Thoracic aorta (tissue), 2 donors: Measurements from ENCODE around the gene FIGNL1. TPM values are rescaled to one million over a fixed set of nuclear protein-coding genes. Genes with fewer than 3 reads are reported as not detected.

Experiments used
- ATAC-seq: fragments of 150-250 bp; one replicate; pipeline ENCODE4 v1.8.0; 2017; ENCODE audit warnings: low read depth; ENCODE audit not compliant: insufficient number of reproducible peaks, low FRiP score
- DNase-seq: peaks from one replicate; pipeline ENCODE4 v3.0.0-alpha.2; 2020; ENCODE audit warnings: low spot score
- H3K27ac ChIP-seq, 2 donors: fragments of 200-600 bp; sonication (generic); 1 replicate in 1 of 2; 2 replicates in 1 of 2; pipeline ENCODE4 v1.5.1; 2016; ENCODE audit warnings: mild to moderate bottlenecking in 2 of 2, moderate library complexity in 2 of 2
- H3K27me3 ChIP-seq: fragments of 200-600 bp; sonication (generic); replicated peaks from 2 replicates; pipeline ENCODE4 v1.6.0; 2016; ENCODE audit warnings: mild to moderate bottlenecking; ENCODE audit not compliant: insufficient read depth
- H3K36me3 ChIP-seq: fragments of 200-600 bp; sonication (generic); one replicate; pipeline ENCODE4 v1.5.1; 2016
- H3K4me1 ChIP-seq, 2 donors: fragments of 200-600 bp; sonication (generic); 1 replicate in 1 of 2; 2 replicates in 1 of 2; pipeline versions ENCODE4 v1.5.1 to v1.6.0; 2016; ENCODE audit warnings: low read depth in 2 of 2, mild to moderate bottlenecking in 1 of 2; ENCODE audit not compliant: control insufficient read depth in 1 of 2
- H3K4me3 ChIP-seq: fragments of 200-600 bp; sonication (generic); 2 replicates; pipeline ENCODE4 v1.5.1; 2016; ENCODE audit warnings: mild to moderate bottlenecking
- H3K9me3 ChIP-seq: fragments of 200-600 bp; sonication (generic); 2 replicates; pipeline ENCODE4 v1.5.1; 2016
- CTCF ChIP-seq: fragments of 200-600 bp; sonication (generic); IDR thresholded peaks from one replicate; pipeline ENCODE4 v1.5.1; 2019; ENCODE audit warnings: antibody characterized with exemption
- total RNA-seq, 2 donors: library from RNA; depleted of rRNA; stranded (reverse); fragments of >200 nt; gene quantifications; one replicate each; pipeline versions ENCODE4 v1.1.0 to v1.2.3, GENCODE V29; 2016

Gene FIGNL1
- total RNA-seq, 2 donors from 2014 or later = 2.7 to 4.7 TPM

DNA sequence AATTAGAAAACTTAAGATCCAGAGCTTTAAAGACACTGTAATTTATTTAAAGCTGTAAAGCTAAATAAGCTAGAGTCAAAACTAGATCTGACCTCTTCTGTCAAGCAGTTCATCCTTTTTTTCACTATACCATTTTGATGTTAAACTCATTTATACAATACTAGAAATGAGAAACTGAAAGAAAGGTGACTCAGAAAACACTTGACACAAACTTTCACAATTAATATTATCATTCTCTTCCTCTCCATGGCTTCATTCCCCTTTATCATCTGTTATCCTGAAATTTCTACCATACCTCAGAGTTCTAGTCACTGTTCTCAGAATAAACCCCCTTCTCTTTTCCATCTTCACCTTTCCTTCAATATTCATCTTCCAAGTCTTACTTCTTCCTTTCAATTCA, 1.3 kb downstream of the FIGNL1 start:
- H3K27ac ChIP-seq = no peak overlapping the region
- no peak for DNase-seq
- no peaks in the 10 kb centered on the region for H3K27me3 ChIP-seq
- no peak for ATAC-seq
- no peak for TF ChIP-seq CTCF
- no peaks in the 10 kb centered on the region for H3K9me3 ChIP-seq
- H3K36me3 ChIP-seq = no peaks in the 10 kb centered on the region
- H3K4me3 ChIP-seq = no peak overlapping the region
- H3K4me1 ChIP-seq = peaks cover 4 to 12% of the 10 kb centered on the region in 2 donors

GRCh38 chr7:50446542-50446960, 3.6 kb downstream of the FIGNL1 start:
- DNase-seq (no peak), ATAC-seq (no peak)
- no peak for TF ChIP-seq CTCF
- Histone ChIP-seq H3K36me3 (no peaks in the 10 kb centered on the region), H3K4me3 (no peak overlapping the region), H3K9me3 (no peaks in the 10 kb centered on the region), H3K27ac (no peak overlapping the region), H3K27me3 (no peaks in the 10 kb centered on the region), H3K4me1 (peaks cover 4 to 12% of the 10 kb centered on the region in 2 donors)

GRCh38 chr7:50436133-50436806, 13.9 kb downstream of the FIGNL1 start:
- Histone ChIP-seq H3K27me3 (no peaks in the 10 kb centered on the region), H3K4me1 (no peaks in the 10 kb centered on the region), H3K4me3 (no peak overlapping the region), H3K27ac (no peak overlapping the region), H3K9me3 (no peaks in the 10 kb centered on the region), H3K36me3 (peaks cover 3% of the 10 kb centered on the region)
- DNase-seq (no peak), ATAC-seq (no peak)
- no peak for TF ChIP-seq CTCF

DNA sequence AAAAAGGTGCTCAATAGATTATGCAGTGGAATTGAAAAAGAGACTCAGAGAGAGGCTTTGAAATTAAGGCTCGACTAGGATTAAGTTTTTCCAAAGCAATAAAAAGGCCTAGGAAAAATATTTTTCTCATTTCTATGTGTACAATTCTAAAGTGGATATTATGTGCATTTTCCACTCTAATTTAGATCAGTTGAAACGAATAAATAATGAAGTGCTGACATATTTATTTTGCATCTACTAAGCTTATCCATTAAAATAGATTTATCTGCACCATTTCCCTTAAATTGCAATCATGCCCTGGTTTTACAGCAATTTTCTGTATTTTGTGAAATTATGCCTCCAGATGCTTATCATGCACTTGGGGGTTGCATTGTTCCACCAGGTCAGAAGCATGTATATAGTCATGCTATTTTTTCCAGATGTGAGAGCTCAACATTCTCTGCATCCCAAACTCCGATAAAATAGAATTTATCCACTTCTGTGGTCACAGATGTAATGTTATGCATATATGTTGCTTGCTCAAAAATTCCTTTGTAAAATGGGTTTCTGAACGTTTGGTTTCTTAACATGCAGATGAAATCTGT, 18.3 kb downstream of the FIGNL1 start:
- Histone ChIP-seq H3K36me3 (no peaks in the 10 kb centered on the region), H3K27me3 (no peaks in the 10 kb centered on the region), H3K4me1 (no peaks in the 10 kb centered on the region), H3K4me3 (no peak overlapping the region), H3K9me3 (no peaks in the 10 kb centered on the region), H3K27ac (no peak overlapping the region)
- no peak for DNase-seq
- TF ChIP-seq CTCF = no peak
- ATAC-seq = no peak

GRCh38 chr7:50431316-50431715, 18.8 kb downstream of the FIGNL1 start:
- no peak overlapping the region for H3K4me3 ChIP-seq
- no peaks in the 10 kb centered on the region for H3K36me3 ChIP-seq
- no peak overlapping the region for H3K27ac ChIP-seq
- TF ChIP-seq CTCF = no peak
- ATAC-seq (no peak), DNase-seq (no peak)
- H3K9me3 ChIP-seq = no peaks in the 10 kb centered on the region
- no peaks in the 10 kb centered on the region for H3K27me3 ChIP-seq
- no peaks in the 10 kb centered on the region for H3K4me1 ChIP-seq
